ENCODE measurements around the gene OR11H7. TPM values are rescaled to one million over a fixed set of nuclear protein-coding genes. Genes with fewer than 3 reads are reported as not detected.
"Not testable (repeated sequence)": the region's sequence is repeated elsewhere in the genome, so short reads cannot be mapped to it uniquely, and the experiment has no call there.

Gene OR11H7
- total RNA-seq, 3 donors from 2014 or later = not detected

DNA sequence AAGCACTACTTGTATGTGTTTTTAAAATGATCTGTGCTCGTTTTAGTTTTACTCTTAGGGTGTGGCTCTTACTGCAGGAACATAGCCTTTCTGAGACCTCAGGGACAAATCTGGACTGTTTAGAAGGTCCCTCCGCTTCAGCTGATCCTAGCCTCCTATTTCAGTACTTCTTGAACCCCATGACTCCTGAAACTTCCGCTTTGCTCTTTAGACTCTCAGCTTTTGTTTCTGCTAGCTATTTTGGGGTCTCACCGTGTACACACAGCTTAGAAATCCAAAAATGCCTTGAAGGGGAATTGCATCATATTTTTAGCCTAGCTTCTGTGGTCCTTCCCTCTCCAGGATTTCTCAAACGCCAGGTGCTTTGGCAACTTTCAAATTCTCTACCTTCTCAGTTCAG, 29.8 kb upstream of the OR11H7 start:
- Histone ChIP-seq H3K9me3 (no peaks in the 10 kb centered on the region), H3K27ac (no peak overlapping the region), H3K36me3 (no peaks in the 10 kb centered on the region), H3K27me3 (peaks cover 0 to 4% of the 10 kb centered on the region in 2 donors), H3K4me3 (no peak overlapping the region), H3K4me1 (no peaks in the 10 kb centered on the region)
- no peak for TF ChIP-seq POLR2A (IDR thresholded peaks at IDR 0.05)
- intact Hi-C loops (cut with DNase I; ENCODE audit: low total_unique reads) = no loop called here
- no peak for DNase-seq (ENCODE audit: low spot score in 2 of 2)

DNA sequence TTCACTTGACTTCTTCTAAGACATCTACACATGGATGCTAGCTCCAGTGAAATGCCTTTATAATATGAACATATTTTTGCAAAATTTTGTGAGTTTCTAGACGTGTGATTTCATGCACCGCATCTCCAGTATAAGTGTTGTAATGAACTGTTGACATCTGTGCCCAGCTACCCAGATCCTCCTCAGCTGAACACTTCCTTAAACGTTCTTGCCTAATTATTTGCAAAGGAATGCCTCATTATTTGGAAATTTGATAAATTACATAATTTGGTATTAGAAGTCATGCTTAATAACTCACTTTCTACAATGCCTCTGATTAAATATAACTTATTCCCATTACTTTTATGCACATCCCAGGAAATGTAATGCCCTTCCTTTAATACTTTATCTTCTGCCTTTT, 24.1 kb upstream of the OR11H7 start:
- no peaks in the 10 kb centered on the region for H3K4me1 ChIP-seq

DNA sequence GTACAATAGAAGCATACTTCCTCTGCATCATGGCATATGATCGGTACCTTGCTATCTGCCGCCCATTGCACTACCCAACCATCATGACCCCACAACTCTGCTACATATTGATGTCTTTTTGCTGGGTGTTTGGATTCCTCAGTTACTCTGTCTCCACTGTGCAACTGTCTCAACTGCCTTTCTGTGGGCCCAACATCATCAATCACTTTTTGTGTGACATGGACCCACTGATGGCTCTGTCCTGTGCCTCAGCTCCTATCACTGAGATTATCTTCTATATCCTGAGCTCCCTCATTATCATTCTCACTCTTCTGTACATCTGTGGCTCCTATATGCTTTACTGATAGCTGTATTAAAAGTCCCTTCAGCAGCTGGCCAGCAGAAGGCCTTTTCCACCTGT, 19.2 kb upstream of the OR11H7 start:
- no peak for DNase-seq (ENCODE audit: low spot score in 2 of 2)
- H3K27ac ChIP-seq = no peak overlapping the region
- intact Hi-C loops (cut with DNase I; ENCODE audit: low total_unique reads) = no loop called here
- no peaks in the 10 kb centered on the region for H3K4me1 ChIP-seq
- no peaks in the 10 kb centered on the region for H3K27me3 ChIP-seq
- TF ChIP-seq POLR2A (IDR thresholded peaks at IDR 0.05) (no peak), POLR2AphosphoS5 (IDR thresholded peaks at IDR 0.05) (no peak)
- TF ChIP-seq, protein P1, sequence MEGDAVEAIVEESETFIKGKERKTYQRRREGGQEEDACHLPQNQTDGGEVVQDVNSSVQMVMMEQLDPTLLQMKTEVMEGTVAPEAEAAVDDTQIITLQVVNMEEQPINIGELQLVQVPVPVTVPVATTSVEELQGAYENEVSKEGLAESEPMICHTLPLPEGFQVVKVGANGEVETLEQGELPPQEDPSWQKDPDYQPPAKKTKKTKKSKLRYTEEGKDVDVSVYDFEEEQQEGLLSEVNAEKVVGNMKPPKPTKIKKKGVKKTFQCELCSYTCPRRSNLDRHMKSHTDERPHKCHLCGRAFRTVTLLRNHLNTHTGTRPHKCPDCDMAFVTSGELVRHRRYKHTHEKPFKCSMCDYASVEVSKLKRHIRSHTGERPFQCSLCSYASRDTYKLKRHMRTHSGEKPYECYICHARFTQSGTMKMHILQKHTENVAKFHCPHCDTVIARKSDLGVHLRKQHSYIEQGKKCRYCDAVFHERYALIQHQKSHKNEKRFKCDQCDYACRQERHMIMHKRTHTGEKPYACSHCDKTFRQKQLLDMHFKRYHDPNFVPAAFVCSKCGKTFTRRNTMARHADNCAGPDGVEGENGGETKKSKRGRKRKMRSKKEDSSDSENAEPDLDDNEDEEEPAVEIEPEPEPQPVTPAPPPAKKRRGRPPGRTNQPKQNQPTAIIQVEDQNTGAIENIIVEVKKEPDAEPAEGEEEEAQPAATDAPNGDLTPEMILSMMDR (IDR thresholded peaks at IDR 0.05) = no peak
- H3K9me3 ChIP-seq = peaks cover 0 to 2% of the 10 kb centered on the region in 2 donors
- H3K4me3 ChIP-seq = no peak overlapping the region
- no peaks in the 10 kb centered on the region for H3K36me3 ChIP-seq

More for the DNA sequence above, 24.1 kb upstream of the OR11H7 start:
- intact Hi-C loops (cut with DNase I; ENCODE audit: low total_unique reads) = no loop called here
- H3K27ac ChIP-seq = no peak overlapping the region
- H3K4me3 ChIP-seq = no peak overlapping the region
- no peak for DNase-seq (ENCODE audit: low spot score in 2 of 2)
- no peaks in the 10 kb centered on the region for H3K36me3 ChIP-seq
- no peak for TF ChIP-seq POLR2A (IDR thresholded peaks at IDR 0.05)
- no peak for TF ChIP-seq POLR2AphosphoS5 (IDR thresholded peaks at IDR 0.05)
- TF ChIP-seq, protein P1 (IDR thresholded peaks at IDR 0.05) = no peak
- H3K27me3 ChIP-seq = no peaks in the 10 kb centered on the region
- no peaks in the 10 kb centered on the region for H3K9me3 ChIP-seq

DNA sequence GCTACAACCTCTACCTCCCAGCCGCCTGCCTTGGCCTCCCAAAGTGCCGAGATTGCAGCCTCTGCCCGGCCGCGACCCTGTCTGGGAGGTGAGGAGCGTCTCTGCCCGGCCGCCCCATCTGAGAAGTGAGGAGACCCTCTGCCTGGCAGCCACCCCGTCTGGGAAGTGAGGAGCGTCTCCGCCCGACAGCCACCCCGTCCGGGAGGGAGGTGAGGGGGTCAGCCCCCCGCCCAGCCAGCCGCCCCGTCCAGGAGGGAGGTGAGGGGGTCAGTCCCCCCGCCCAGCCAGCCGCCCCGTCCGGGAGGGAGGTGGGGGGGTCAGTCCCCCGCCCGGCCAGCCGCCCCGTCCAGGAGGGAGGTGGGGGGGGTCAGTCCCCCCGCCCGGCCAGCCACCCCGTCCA, 16.4 kb upstream of the OR11H7 start:
- intact Hi-C loops (cut with DNase I; ENCODE audit: low total_unique reads); DNase-seq (ENCODE audit: low spot score in 2 of 2); H3K4me1 ChIP-seq; H3K27me3 ChIP-seq; H3K9me3 ChIP-seq; H3K4me3 ChIP-seq; H3K36me3 ChIP-seq; H3K27ac ChIP-seq: not testable (repeated sequence)

DNA sequence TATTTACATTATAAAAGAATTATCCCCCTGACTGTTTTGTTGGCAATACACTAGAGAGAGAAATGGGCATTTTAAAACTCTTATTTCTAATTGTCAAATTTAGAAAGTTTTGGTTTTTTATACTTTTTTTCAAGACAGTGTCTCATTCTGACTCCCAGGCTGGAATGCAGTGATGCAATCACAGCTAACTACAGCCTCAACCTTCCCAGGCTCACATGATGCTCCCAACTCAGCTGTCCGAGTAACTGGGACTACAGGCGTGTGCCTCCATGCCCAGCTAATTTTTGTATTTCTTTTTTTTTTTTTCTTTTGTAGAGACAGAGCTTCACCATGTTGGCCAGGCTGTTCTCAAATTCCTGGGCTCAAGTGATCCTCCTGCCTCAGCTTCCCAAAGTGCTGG, 13.6 kb upstream of the OR11H7 start:
- intact Hi-C loops (cut with DNase I; ENCODE audit: low total_unique reads) = no loop called here

DNA sequence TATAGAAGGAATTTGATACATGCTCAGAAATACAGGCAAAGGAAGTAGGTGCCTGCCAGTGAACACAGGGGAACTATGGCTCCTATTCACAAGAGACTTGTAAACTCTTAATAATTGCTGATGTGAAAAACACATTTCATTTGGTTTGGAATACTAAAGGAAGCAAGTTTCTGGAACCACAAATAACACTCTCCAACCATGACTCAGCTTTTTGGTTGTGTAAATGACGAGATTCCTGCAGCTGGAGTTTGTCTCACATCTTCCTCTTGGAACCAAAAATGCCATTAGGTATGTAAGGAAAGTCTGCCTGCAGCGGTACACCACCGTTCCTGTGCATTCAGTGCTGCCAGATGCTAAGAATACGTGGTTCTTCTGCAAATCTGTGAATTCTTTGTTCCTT, 9.7 kb upstream of the OR11H7 start:
- no peak overlapping the region for H3K4me3 ChIP-seq
- peaks cover 0 to 9% of the 10 kb centered on the region in 2 donors for H3K9me3 ChIP-seq
- no peak for TF ChIP-seq POLR2AphosphoS5 (IDR thresholded peaks at IDR 0.05)
- H3K36me3 ChIP-seq = no peaks in the 10 kb centered on the region
- H3K27ac ChIP-seq = no peak overlapping the region
- H3K4me1 ChIP-seq = no peaks in the 10 kb centered on the region
- H3K27me3 ChIP-seq = no peaks in the 10 kb centered on the region
- intact Hi-C loops (cut with DNase I; ENCODE audit: low total_unique reads) = no loop called here
- DNase-seq (ENCODE audit: low spot score in 2 of 2) = no peak

More for the DNA sequence above, 13.6 kb upstream of the OR11H7 start:
- no peaks in the 10 kb centered on the region for H3K27me3 ChIP-seq
- H3K4me3 ChIP-seq = no peak overlapping the region
- TF ChIP-seq POLR2AphosphoS5 (IDR thresholded peaks at IDR 0.05) = no peak
- TF ChIP-seq, protein P1 (IDR thresholded peaks at IDR 0.05) = no peak
- TF ChIP-seq POLR2A (IDR thresholded peaks at IDR 0.05) = no peak
- H3K27ac ChIP-seq = no peak overlapping the region
- peaks cover 0 to 9% of the 10 kb centered on the region in 2 donors for H3K9me3 ChIP-seq
- no peak for DNase-seq (ENCODE audit: low spot score in 2 of 2)
- H3K36me3 ChIP-seq = no peaks in the 10 kb centered on the region
- no peaks in the 10 kb centered on the region for H3K4me1 ChIP-seq

DNA sequence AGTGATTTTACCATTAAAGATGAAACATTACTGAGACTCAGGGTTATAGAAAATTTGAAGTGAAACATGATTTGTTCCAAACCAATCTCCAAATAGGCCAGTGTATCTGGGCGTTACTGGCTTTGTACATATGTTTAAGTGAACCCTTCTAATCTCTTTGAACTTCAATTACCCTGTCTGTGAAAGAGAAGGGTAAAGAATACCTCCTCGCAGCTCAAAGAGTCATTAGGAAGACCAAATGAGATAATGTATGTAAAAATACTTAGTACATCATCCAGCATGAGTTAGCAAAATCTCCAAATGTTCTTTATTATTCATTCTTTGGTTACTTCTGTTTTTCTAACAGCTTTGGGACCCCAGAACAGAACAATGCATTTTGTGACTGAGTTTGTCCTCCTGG, 5.4 kb upstream of the OR11H7 start, which contains the start of gene OR11H6:
Gene OR11H6, plus strand, starts transcription at position 301 of the 400 bp plus-strand sequence. Its CDS starts 0 bp downstream, at position 301.
- H3K4me1 ChIP-seq = no peaks in the 10 kb centered on the region
- intact Hi-C loops (cut with DNase I; ENCODE audit: low total_unique reads) = no loop called here
- TF ChIP-seq, protein P1 (IDR thresholded peaks at IDR 0.05) = no peak
- TF ChIP-seq POLR2A (IDR thresholded peaks at IDR 0.05) = no peak
- TF ChIP-seq POLR2AphosphoS5 (IDR thresholded peaks at IDR 0.05) = no peak

DNA sequence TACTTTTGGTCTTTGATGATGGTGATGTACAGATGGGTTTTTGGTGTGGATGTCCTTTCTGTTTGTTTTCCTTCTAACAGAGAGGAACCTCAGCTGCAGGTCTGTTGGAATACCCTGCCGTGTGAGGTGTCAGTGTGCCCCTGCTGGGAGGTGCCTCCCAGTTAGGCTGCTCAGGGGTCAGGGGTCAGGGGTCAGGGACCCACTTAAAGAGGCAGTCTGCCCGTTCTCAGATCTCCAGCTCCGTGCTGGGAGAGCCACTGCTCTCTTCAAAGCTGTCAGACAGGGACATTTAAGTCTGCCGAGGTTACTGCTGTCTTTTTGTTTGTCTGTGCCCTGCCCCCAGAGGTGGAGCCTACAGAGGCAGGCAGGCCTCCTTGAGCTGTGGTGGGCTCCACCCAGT, 6.6 kb downstream of the OR11H7 start:
- H3K27ac ChIP-seq; H3K36me3 ChIP-seq; H3K4me3 ChIP-seq; H3K27me3 ChIP-seq; intact Hi-C loops (cut with DNase I; ENCODE audit: low total_unique reads); H3K4me1 ChIP-seq; H3K9me3 ChIP-seq; DNase-seq (ENCODE audit: low spot score in 2 of 2): not testable (repeated sequence)

More for the DNA sequence above, 5.4 kb upstream of the OR11H7 start, which contains the start of gene OR11H6:
- Histone ChIP-seq H3K27me3 (no peaks in the 10 kb centered on the region), H3K4me3 (no peak within 1 kb of the TSS), H3K9me3 (no peaks in the 10 kb centered on the region), H3K27ac (no peak within 1 kb of the TSS), H3K36me3 (no peaks in the 10 kb centered on the region)
- no peak for DNase-seq (ENCODE audit: low spot score in 2 of 2)
